Breast epithelium (tissue), 3 donors: Measurements from ENCODE around the gene PPP6R3.

Experiments
- POLR2A ChIP-seq: fragments of 450-650 bp; IDR thresholded peaks from one replicate; pipeline ENCODE4 v1.6.1; 2016; ENCODE audit warnings: antibody characterized with exemption, mild to moderate bottlenecking, moderate library complexity
- TF ChIP-seq, protein P1 (sequence below), 3 donors: fragments of 450-650 bp; IDR thresholded peaks; one replicate each; pipeline ENCODE4 v1.5.1; 2016 to 2017; ENCODE audit warnings: antibody characterized with exemption in 3 of 3, mild to moderate bottlenecking in 3 of 3, moderate library complexity in 3 of 3

DNA sequence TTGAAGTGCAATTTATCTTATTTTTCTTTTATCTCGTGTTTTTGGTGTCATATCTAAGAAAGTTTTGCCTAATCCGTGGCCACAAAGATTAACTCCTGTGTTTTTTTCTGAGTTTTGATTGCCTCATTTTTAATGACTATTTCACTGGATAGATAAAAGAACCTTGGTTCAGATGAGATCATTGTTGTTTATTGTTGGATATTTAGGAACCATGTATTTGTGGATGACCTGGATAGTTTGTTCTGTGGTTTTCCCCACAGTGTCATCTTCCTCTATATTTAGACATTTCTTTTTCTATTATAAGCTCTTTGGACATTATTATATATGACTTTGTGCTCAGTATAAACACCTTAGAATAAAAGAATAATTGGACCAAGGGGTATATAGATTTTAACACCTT lies 37.2 kb downstream of the PPP6R3 start:
- TF ChIP-seq, protein P1, sequence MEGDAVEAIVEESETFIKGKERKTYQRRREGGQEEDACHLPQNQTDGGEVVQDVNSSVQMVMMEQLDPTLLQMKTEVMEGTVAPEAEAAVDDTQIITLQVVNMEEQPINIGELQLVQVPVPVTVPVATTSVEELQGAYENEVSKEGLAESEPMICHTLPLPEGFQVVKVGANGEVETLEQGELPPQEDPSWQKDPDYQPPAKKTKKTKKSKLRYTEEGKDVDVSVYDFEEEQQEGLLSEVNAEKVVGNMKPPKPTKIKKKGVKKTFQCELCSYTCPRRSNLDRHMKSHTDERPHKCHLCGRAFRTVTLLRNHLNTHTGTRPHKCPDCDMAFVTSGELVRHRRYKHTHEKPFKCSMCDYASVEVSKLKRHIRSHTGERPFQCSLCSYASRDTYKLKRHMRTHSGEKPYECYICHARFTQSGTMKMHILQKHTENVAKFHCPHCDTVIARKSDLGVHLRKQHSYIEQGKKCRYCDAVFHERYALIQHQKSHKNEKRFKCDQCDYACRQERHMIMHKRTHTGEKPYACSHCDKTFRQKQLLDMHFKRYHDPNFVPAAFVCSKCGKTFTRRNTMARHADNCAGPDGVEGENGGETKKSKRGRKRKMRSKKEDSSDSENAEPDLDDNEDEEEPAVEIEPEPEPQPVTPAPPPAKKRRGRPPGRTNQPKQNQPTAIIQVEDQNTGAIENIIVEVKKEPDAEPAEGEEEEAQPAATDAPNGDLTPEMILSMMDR (IDR thresholded peaks at IDR 0.05): no peak
- TF ChIP-seq POLR2A: no peak
